Measurements from ENCODE around the gene EIF3C.
"Not testable (repeated sequence)": the region's sequence is repeated elsewhere in the genome, so short reads cannot be mapped to it uniquely, and the experiment has no call there.

DNA sequence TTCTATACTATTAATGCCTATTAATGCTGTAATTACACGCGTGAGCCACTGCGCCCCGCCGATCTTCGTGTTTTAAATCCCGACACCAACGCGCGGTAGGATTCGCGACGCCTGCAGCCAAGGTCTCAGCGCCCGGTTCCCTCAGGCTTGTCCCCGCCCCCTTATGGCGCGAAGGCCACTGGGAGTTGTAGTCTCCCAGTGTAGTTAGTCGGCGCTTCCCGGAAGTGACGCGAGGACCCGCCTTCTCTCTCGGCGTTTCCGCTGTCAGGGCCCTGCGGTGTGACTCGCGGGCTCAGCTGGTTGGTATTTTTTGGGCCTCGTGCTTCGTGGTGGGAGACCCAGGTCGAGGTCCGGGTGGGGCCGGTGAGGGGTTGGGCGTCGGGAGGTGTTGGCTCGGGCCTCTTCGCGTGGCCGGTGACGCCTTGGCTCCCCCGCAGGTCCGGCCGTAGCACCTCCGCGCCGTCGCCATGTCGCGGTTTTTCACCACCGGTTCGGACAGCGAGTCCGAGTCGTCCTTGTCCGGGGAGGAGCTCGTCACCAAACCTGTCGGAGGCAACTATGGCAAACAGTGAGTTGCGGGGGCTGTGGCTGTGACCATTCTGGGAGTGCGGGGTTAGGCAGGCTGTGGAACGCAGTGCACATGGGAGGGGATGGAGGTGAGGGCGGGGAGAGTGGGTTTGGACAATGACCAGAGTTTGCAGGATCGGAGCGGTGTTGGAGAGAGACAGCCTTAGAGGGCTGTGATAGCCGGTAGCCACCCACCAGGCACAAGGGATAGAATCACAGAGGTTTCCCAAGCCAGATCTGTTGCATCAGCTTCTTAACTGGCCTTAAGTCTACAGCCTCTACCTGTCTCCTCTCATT is at the start of gene EIF3C:
- not testable (repeated sequence) for TF ChIP-seq POLR2AphosphoS5 (IDR thresholded peaks at IDR 0.05; ENCODE audit: low read depth, low read length); FOXP2 (optimal IDR thresholded peaks at IDR 0.05; ENCODE audit: borderline replicate concordance, extremely low read depth, extremely low read length, insufficient read depth)
- TF ChIP-seq, protein P1, sequence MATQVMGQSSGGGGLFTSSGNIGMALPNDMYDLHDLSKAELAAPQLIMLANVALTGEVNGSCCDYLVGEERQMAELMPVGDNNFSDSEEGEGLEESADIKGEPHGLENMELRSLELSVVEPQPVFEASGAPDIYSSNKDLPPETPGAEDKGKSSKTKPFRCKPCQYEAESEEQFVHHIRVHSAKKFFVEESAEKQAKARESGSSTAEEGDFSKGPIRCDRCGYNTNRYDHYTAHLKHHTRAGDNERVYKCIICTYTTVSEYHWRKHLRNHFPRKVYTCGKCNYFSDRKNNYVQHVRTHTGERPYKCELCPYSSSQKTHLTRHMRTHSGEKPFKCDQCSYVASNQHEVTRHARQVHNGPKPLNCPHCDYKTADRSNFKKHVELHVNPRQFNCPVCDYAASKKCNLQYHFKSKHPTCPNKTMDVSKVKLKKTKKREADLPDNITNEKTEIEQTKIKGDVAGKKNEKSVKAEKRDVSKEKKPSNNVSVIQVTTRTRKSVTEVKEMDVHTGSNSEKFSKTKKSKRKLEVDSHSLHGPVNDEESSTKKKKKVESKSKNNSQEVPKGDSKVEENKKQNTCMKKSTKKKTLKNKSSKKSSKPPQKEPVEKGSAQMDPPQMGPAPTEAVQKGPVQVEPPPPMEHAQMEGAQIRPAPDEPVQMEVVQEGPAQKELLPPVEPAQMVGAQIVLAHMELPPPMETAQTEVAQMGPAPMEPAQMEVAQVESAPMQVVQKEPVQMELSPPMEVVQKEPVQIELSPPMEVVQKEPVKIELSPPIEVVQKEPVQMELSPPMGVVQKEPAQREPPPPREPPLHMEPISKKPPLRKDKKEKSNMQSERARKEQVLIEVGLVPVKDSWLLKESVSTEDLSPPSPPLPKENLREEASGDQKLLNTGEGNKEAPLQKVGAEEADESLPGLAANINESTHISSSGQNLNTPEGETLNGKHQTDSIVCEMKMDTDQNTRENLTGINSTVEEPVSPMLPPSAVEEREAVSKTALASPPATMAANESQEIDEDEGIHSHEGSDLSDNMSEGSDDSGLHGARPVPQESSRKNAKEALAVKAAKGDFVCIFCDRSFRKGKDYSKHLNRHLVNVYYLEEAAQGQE (IDR thresholded peaks at IDR 0.05; ENCODE audit: insufficient read depth in 1 of 2, low read depth in 2 of 2, low read length in 2 of 2): not testable (repeated sequence)

Data from PFSK-1 (cell line).